Activated CD8-positive, alpha-beta memory T cell treated with anti-CD3 and anti-CD28 coated beads for 48 hours (primary cell): ENCODE data around the gene TPST2.

ENCODE experiments used
- DNase-seq, 3 experiments: peaks; one replicate each; pipeline ENCODE4 v3.0.0-alpha.2; 2020; ENCODE audit warnings: low read depth in 2 of 3, low spot score in 2 of 3

Gene TPST2

DNA sequence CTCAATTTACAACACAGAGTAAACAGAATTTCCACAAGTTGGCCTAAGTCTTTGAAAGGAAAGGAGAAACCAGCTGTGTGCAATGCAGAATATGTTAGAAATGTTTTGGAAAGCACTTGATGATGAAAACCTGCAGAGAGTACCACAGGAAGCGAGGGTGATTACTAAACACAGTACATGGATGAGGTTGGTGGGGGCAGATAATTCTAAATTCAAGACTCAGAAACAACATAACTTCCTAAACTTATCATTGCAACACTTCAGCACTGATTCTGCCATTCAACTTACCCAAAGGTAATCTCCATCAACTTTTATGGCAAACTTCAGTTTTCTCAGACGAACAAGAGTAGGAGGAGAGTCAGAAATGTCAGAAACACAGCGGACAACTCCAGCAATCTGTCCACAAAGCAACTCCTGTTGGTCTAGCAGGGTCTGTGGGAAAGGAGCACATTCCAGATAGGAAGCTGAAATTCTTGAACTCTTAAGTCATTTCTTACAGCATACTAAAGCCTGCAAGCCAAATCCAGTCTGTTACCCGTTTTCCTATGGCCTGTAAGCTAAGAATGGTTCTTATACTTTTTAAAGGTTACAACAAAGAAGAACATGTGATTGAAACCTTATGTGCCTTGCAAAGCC lies 113.1 kb downstream of the TPST2 start:
- no peak for DNase-seq

DNA sequence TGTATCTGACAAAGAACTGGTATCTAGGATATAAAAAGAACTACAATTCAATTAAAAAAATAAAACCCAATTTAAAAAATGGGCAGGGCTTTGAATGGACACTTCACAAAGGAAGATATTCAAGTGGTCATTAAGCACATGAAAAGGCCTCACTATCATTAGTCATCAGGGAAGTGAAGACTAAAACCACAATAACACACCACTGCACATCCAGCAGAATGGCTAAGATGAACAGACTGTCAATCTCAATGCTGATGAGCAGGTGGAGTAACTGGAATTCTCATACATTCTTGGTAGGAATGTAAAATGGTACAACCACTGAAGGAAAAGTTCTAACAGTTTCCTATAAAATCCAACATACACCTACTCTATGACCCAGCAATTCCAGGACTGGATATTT lies 115.2 kb downstream of the TPST2 start:
- DNase-seq: no peak
